Measurements from ENCODE around the gene BCL7A. TPM values are rescaled to one million over a fixed set of nuclear protein-coding genes. Genes with fewer than 3 reads are reported as not detected.

The BCL7A gene
- total and polyA plus RNA-seq, 2 experiments from 2014 or later = 9.6 to 14.9 TPM

DNA sequence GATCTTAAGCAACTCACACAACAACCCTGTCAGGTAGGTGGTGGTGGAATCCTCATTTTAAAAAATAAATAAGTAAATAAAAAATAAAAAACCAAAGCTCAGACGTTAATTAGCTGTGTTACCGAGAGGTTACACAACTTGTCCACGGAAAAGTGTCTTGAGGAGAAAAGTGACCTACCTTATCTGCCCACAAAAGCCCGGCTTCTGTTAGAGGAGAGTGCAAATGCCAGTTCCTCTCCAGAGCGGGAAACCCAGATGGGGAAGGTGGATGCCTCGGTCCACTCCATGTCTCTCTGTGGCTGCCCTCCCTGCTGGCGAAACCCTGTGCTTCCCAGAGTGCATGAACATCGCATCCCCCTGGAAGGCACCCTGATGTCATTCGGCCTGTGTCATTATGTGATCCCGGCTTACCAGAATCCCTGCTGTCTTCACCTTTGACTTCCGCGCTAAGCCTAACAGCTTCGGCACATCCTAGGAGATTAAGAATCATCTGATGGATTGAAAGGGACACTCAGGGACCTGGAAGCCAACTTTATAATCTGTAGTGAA, 63.2 kb downstream of the BCL7A start:
- Histone ChIP-seq H2AFZ (no peak overlapping the region), H3K4me3 (no peak overlapping the region), H3K4me1 (ENCODE audit: insufficient read depth) (peaks cover 26% of the 10 kb centered on the region), H3K79me2 (peaks cover 97% of the 10 kb centered on the region), H3K27me3 (no peaks in the 10 kb centered on the region), H3K9me3 (ENCODE audit: low read depth) (no peaks in the 10 kb centered on the region), H3K4me2 (no peak overlapping the region), H3K36me3 (replicated peaks; ENCODE audit: insufficient read depth, low read depth) (no peaks in the 10 kb centered on the region), H4K20me1 (ENCODE audit: insufficient read depth, poor library complexity, severe bottlenecking) (peaks cover 24% of the 10 kb centered on the region), H3K9me2 (replicated peaks; ENCODE audit: insufficient read depth) (no peaks in the 10 kb centered on the region), H3K27ac (no peak overlapping the region)
- WGBS (ENCODE audit: low lambda C conversion rate, missing lambda C conversion rate) = 87% methylated on average over 13 of the region's 13 CpGs
- no peak for DNase-seq (ENCODE audit: low spot score)
- TF ChIP-seq EZH2 (IDR thresholded peaks at IDR 0.05; ENCODE audit: borderline replicate concordance) (no peak), EZH2phosphoT487 (IDR thresholded peaks at IDR 0.05; ENCODE audit: low read depth, severe bottlenecking, unreplicated experiment) (no peak)
- TF ChIP-seq, protein P1, sequence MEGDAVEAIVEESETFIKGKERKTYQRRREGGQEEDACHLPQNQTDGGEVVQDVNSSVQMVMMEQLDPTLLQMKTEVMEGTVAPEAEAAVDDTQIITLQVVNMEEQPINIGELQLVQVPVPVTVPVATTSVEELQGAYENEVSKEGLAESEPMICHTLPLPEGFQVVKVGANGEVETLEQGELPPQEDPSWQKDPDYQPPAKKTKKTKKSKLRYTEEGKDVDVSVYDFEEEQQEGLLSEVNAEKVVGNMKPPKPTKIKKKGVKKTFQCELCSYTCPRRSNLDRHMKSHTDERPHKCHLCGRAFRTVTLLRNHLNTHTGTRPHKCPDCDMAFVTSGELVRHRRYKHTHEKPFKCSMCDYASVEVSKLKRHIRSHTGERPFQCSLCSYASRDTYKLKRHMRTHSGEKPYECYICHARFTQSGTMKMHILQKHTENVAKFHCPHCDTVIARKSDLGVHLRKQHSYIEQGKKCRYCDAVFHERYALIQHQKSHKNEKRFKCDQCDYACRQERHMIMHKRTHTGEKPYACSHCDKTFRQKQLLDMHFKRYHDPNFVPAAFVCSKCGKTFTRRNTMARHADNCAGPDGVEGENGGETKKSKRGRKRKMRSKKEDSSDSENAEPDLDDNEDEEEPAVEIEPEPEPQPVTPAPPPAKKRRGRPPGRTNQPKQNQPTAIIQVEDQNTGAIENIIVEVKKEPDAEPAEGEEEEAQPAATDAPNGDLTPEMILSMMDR (IDR thresholded peaks at IDR 0.05; ENCODE audit: poor library complexity) = no peak

DNA sequence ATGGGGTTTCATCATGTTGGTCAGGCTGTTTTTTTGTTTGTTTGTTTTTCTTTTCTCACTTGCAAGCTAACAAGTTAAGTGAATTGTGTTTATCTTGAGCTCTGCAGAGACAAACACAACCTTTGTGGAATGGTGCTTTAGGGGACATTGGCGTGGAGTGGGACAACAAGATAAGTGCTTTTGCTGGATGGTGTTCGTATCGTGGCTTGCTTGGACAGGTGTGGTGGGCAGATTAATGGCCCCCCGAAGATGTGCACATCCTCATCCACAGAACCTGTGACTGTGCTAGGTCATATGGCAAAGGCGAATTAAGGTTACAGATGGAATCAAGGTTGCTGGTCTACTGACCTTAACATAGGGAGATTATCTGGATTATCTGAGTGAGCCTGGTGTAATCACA, 63.9 kb downstream of the BCL7A start:
- WGBS (ENCODE audit: low lambda C conversion rate, missing lambda C conversion rate) = 94% methylated on average over 5 of the region's 5 CpGs
- no peak for DNase-seq (ENCODE audit: low spot score)
- Histone ChIP-seq H3K27ac (no peak overlapping the region), H3K9me2 (replicated peaks; ENCODE audit: insufficient read depth) (no peaks in the 10 kb centered on the region), H4K20me1 (ENCODE audit: insufficient read depth, poor library complexity, severe bottlenecking) (peaks cover 20% of the 10 kb centered on the region), H3K27me3 (no peaks in the 10 kb centered on the region), H3K4me1 (ENCODE audit: insufficient read depth) (peaks cover 25% of the 10 kb centered on the region), H3K79me2 (peaks cover 97% of the 10 kb centered on the region), H3K4me3 (no peak overlapping the region), H2AFZ (no peak overlapping the region), H3K36me3 (replicated peaks; ENCODE audit: insufficient read depth, low read depth) (no peaks in the 10 kb centered on the region), H3K4me2 (no peak overlapping the region), H3K9me3 (ENCODE audit: low read depth) (no peaks in the 10 kb centered on the region)
- TF ChIP-seq EZH2phosphoT487 (IDR thresholded peaks at IDR 0.05; ENCODE audit: low read depth, severe bottlenecking, unreplicated experiment) = no peak
- TF ChIP-seq, protein P1 (IDR thresholded peaks at IDR 0.05; ENCODE audit: poor library complexity) = no peak
- no peak for TF ChIP-seq EZH2 (IDR thresholded peaks at IDR 0.05; ENCODE audit: borderline replicate concordance)

DNA sequence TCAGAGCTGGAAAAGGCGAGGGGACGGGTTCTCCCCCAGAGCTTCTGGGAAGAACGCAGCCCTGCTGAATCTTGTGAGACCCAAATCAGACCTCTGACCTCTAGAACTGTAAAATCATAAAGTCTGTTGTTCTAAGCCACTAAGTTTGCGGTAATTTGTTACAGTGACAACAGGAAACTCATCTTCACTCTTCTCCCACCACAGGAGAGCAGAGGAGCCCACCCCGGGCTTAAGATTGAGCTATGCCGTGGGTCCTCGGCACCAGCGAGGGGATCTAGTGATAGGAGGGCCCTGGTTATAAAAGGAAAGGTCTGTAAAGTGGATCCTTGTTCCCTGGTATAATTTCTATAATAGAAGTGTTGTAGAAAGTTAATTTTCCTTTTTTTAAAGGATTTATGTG, 64.4 kb downstream of the BCL7A start:
- Histone ChIP-seq H3K27ac (no peak overlapping the region), H3K27me3 (no peaks in the 10 kb centered on the region), H3K9me2 (replicated peaks; ENCODE audit: insufficient read depth) (no peaks in the 10 kb centered on the region), H3K9me3 (ENCODE audit: low read depth) (no peaks in the 10 kb centered on the region), H4K20me1 (ENCODE audit: insufficient read depth, poor library complexity, severe bottlenecking) (peaks cover 18% of the 10 kb centered on the region), H3K36me3 (replicated peaks; ENCODE audit: insufficient read depth, low read depth) (no peaks in the 10 kb centered on the region), H3K79me2 (peaks cover 97% of the 10 kb centered on the region), H3K4me3 (no peak overlapping the region), H3K4me2 (no peak overlapping the region), H2AFZ (no peak overlapping the region), H3K4me1 (ENCODE audit: insufficient read depth) (peaks cover 23% of the 10 kb centered on the region)
- TF ChIP-seq EZH2 (IDR thresholded peaks at IDR 0.05; ENCODE audit: borderline replicate concordance) (no peak), EZH2phosphoT487 (IDR thresholded peaks at IDR 0.05; ENCODE audit: low read depth, severe bottlenecking, unreplicated experiment) (no peak)
- TF ChIP-seq, protein P1 (IDR thresholded peaks at IDR 0.05; ENCODE audit: poor library complexity) = no peak
- 82% methylated on average over 8 of the region's 8 CpGs for WGBS (ENCODE audit: low lambda C conversion rate, missing lambda C conversion rate)
- DNase-seq (ENCODE audit: low spot score) = no peak

Measured in hepatocyte (in vitro differentiated cells).